DMS114 treated with DMSO at 0.1 percent for 48 hours (cell line): ENCODE measurements around the gene DCTN4.
"Not testable (repeated sequence)": the region's sequence is repeated elsewhere in the genome, so short reads cannot be mapped to it uniquely, and the experiment has no call there.

ENCODE experiments used
- DNase-seq: peaks from one replicate; lab custom pipeline; 2025; ENCODE audit not compliant: unreplicated experiment; lab: John Stamatoyannopoulos, UW

DCTN4 gene

GRCh38 chr5:150758531-150759333 is at the start of gene DCTN4:
Gene DCTN4 (minus strand): TSS chr5:150759017. CDS start chr5:150758993, 24 bp downstream.
- DNase-seq, result peak; percentile 100

DNA sequence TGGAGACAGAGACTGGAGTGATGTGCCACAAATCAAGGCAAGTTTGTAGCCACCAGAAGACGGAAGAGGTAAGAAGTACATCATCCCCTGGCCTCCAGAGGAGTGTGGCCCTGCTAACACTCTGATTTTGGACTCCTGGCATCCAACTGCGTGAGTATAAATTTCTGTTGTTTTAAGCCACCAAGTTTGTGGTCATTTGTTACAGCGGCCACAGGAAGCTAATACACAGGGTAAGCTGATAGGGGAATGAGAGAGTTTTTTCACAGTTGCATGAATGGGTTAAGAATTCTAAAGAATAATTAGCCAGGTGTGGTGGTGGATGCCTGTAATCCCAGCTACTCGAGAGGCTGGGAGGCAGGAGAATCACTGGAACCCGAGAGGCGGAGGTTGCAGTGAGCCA is 45.6 kb upstream of the DCTN4 start:
- no peak for DNase-seq

GRCh38 chr5:150801117-150801927 is 42.5 kb upstream of the DCTN4 start:
- peak; percentile 70 for DNase-seq

- DNase-seq, result no peak
These were observed 38.6 kb upstream of the DCTN4 start for GRCh38 chr5:150797384-150797783.

DNA sequence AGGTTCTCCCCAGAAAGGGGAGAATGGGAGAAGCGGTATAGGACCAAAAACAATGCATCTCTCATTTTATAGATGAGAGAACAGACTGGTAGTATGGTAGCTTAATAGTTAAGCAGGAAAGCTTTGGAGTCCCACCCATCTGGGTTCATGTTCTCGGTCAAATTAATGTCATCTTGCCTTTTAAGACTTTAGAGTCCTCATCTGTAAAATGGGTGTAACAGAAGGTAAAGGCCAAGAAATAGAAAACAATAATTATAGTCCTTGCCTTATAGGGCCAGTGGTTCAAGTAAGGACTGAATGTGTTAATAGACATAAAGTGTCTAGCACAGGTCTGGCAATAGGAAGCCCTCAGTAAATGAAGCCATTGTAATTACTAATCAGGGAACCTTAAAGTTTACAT is 36.1 kb upstream of the DCTN4 start:
- DNase-seq, result no peak

DNA sequence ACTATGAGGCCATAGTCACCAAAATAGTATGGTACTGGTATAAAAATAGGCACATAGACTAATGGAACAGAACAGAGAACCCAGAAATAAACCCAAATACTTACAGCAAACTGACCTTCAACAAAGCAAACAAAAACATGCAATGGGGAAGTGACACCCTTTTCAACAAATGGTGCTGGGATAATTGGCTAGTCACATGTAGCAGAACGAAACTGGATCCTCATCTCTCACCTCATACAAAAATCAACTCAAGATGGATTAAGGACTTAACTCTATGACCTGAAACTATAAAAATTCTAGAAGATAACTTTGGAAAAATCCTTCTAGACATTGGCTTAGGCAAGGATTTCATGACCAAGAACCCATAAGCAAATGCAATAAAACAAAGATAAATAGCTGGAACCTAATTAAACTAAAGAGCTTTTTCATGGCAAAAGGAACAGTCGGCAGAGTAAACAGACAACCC is 34.6 kb upstream of the DCTN4 start:
- DNase-seq, result not testable (repeated sequence)

- DNase-seq, result no peak
These were observed 32.7 kb upstream of the DCTN4 start for GRCh38 chr5:150791536-150791935.

DNA sequence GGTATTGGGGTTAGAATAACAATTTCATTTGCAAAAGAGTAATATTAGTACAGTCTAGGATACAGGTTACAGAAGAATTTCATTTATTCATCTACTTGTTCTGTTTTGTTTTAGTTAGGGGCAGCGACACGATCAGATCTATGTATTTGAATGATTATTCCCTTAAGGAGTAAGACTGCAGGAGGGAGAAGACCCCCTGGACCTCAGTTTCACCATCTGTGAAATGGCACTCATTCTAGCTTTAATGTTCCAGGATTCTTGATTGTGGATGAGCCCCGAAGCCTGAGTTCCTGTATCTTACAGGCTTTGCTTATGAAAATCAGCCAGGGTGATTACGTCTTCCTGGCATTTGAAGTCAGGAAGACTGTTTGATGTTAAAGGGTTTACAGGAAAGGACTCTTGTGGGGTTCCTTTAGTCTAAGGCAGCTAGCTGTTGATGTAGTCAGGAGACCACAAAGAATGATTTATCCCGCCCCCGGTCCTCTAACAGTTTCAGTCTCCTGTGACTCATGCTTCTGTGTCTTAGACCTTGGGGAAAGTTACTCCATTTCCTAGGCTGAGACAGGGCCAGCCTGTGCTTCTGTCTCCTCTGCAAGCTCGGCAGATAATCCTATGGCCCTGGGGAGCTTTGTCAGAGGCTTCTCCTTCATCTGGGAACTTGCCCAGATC is 31.3 kb upstream of the DCTN4 start:
- DNase-seq, result no peak

GRCh38 chr5:150789450-150789849 is 30.6 kb upstream of the DCTN4 start:
- DNase-seq, result no peak

DNA sequence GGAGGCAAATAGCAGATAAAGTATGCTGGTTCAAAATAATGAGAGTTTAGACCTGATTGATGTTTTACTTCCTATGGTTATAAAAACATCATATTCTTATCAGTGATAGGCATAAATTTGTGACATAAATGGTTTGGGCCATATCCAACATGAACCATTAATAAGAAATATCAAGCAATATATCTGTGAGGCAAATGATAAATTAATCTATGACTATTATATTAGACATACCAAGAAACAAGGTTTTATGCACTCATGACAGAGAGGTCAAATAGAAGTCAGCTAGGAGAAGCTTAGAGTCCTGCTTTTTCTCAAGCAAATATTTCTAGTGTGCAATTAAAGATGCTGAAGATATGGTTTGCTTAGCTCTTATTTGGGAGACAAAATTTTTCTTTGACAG is 30.2 kb upstream of the DCTN4 start:
- no peak for DNase-seq

- no peak for DNase-seq
These were observed 28.8 kb upstream of the DCTN4 start for GRCh38 chr5:150787656-150788055.

GRCh38 chr5:150786876-150787275 is 28.1 kb upstream of the DCTN4 start:
- DNase-seq, result no peak

- DNase-seq, result no peak
These were observed 27.1 kb upstream of the DCTN4 start for GRCh38 chr5:150785950-150786349.

DNA sequence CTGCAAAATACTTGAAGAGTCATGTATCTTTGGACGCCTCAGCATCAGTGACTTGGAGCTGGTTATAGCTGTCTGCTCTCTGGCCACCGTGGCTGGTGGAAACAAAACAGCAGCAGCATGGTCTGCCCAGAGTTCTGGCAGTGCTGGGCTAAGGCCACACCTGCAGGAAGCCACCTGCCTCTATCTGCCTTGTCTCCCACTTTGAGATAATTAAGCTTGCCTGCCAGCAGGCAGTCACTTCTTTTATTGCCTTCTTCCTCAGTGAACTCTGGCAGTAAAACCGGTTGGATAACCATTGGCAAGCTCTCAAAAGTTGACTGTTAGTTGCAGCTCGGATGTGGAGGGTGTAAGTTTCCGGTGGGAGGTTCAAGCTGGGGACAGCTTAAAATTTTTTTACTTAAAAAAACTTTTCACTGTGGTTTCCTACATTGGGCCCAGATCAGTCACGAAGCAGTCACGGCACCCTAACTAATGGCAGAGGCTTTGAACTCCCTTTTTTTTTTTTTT is 24.7 kb upstream of the DCTN4 start:
- DNase-seq, result no peak

DNA sequence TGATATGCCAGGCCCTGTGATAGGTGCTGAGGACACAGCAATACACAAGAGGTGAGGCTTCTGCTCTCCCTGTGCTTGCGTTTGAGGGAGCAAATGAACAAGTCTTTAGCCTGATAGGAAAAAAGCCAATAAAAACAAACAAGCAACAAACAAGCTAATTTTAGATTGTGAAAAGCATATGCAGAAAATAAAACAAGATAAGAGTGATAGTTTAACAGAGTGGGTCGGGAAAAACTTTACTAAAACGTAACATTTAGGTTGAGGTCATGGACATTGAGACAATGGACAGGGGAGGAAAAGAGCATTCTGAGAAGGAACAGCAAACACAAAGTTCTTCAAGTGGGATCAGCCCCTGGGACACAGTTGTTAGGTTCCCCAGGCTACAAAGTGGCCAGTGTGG is 24.0 kb upstream of the DCTN4 start:
- no peak for DNase-seq

- no peak for DNase-seq
These were observed 23.1 kb upstream of the DCTN4 start for GRCh38 chr5:150781706-150782614.

GRCh38 chr5:150780816-150781221 is 22.0 kb upstream of the DCTN4 start:
- no peak for DNase-seq

- no peak for DNase-seq
These were observed 21.4 kb upstream of the DCTN4 start for GRCh38 chr5:150780187-150780692.

GRCh38 chr5:150779397-150780186 is 20.8 kb upstream of the DCTN4 start:
- no peak for DNase-seq
